Stimulated activated CD4-positive, alpha-beta T cell treated with anti-CD3 and anti-CD28 coated beads, TNF-alpha, amount 100 ng/mL, for 48 hours (primary cell): Measurements from ENCODE around the gene CRHR1.
"Not testable (repeated sequence)": the region's sequence is repeated elsewhere in the genome, so short reads cannot be mapped to it uniquely, and the experiment has no call there.

Experiments used
- DNase-seq, 3 donors: peaks; one replicate each; pipeline ENCODE4 v3.0.0-alpha.2; 2020; ENCODE audit warnings: low read depth in 3 of 3

Gene CRHR1

DNA sequence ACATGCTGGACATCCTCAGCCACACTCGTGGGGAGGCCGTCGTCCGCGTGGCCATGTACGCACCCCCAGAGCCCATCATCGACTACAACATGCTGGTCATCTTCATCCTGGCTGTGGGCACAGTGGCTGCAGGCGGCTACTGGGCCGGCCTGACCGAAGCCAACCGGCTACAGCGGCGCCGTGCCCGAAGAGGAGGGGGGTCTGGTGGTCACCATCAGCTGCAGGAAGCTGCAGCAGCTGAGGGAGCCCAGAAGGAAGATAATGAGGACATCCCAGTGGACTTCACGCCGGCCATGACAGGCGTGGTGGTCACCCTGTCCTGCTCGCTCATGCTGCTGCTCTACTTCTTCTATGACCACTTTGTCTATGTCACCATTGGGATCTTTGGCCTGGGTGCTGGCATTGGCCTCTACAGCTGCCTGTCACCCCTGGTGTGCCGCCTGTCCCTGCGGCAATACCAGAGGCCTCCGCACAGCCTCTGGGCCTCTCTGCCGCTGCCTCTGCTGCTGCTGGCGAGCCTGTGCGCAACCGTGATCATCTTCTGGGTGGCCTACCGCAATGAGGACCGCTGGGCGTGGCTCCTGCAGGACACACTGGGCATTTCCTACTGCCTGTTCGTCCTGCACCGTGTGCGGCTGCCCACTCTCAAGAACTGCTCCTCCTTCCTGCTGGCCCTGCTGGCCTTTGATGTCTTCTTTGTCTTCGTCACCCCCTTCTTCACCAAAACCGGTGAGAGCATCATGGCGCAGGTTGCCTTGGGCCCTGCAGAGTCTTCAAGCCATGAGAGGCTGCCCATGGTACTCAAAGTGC, 61.5 kb downstream of the CRHR1 start:
- no peak for DNase-seq

GRCh38 chr17:45846223-45846622, 62.1 kb downstream of the CRHR1 start:
- no peak for DNase-seq

DNA sequence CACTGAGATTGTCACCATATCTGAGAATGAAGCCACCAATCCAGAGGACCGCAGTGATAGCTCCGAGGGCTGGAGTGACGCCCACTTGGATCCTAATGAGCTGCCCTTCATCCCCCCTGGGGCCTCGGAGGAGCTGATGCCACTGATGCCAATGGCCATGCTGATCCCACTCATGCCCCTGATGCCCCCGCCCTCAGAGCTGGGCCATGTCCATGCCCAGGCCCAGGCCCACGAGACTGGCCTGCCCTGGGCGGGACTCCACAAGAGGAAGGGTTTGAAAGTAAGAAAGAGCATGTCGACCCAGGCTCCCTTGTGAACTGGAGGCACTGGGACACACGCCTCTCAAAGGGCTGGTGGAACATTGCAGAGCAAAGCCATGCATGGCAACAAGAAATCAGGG, 62.5 kb downstream of the CRHR1 start:
- DNase-seq: no peak

GRCh38 chr17:45847101-45847500, 63.0 kb downstream of the CRHR1 start:
- DNase-seq: no peak

- DNase-seq: no peak
These were observed 63.6 kb downstream of the CRHR1 start for GRCh38 chr17:45847747-45848146.

GRCh38 chr17:45848405-45848804, 64.3 kb downstream of the CRHR1 start:
- no peak for DNase-seq

DNA sequence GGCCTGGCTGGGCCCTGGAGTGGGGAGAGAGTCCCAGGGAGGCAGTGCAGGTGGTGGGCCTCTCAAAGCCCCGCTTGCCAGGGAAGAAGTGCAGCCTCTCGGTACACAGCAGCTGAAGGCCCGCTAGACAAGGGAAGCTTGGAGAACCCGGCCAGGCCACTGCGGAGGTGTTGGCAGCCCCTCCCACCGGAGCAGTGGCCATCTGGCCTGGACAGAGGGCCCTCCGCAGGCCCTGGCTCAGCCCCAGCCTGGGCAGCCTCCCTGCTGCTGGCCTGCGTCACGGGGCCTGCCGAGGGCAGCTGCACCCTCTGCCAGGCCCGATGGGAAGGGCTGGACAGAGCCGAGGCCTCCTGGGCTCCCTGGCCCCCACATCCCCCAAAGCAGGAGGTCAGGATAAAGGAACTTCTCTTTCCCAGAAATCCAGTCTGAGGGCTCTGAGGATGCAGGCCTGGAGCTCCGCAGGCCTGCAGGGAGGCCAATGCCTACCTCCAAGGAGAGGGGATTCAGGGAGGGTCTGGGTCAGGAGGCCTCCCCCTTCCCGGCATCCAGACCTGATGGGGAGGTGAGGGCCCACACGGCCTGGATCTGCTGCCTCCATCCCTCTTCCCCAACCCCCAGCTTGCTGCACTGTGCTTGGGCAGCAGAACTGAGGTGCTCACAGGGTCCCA, 64.9 kb downstream of the CRHR1 start:
- no peak for DNase-seq

GRCh38 chr17:45849536-45849990, 65.4 kb downstream of the CRHR1 start:
- DNase-seq: no peak

DNA sequence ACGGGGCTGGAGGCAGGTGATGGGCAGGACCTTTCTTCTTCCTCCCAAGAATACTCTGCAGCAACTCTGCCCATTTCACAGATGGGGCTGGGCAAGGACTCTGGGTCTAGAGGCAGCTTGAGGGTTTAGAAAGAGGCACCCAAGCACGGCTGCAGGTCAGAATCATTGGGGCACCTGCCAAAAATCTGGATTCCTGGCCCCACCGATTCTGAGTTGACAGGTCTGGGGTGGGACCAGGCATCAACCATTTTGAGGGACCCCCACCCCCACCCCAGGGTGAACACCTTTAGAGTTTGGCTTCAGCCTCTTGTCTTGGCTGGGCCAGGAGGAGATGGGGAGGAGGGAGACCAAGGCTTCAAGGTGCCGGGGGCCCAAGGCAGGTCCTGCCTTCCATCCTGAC, 65.9 kb downstream of the CRHR1 start:
- DNase-seq: no peak

DNA sequence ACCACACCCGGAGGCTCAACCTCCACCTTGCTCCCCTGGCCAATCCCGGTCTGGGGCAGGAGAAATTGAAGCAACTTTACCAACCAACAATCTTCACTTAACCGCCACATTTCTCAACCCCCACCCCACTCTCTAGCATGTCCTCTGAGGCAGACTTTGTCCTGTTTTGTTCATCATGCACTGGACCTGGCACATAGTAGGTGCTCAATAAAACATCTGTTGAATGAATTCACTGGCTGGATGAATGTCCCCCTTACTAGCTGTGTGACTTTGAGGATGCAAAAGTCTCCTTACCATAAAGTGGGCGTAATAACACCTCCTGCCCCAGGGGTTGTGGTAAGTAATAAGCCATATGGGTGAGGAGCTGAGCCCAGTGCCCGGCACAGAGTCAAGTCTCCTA, 66.3 kb downstream of the CRHR1 start:
- DNase-seq: no peak

GRCh38 chr17:45851022-45851421, 66.9 kb downstream of the CRHR1 start:
- no peak for DNase-seq

DNA sequence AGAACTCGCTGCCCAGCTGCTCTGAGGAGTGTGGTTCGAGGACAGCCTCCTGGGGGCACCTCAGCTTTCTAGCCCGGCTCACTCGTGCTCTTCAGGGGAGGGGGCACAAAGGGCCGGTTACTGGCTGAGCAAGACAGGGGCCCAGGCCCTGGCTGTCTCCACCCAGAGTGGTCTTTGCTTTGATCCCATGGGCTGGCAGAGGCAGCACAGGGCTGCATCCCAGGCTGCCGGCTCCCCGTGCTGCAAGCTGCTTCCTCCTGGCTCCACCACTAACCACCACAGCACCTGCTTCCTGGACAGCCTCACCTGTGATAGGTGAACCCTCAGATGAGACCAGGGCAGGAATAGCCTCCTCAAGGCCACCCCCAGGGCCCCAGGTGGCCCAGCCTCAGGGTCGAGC, 67.3 kb downstream of the CRHR1 start:
- DNase-seq: no peak

GRCh38 chr17:45851873-45852272, 67.8 kb downstream of the CRHR1 start:
- no peak for DNase-seq

DNA sequence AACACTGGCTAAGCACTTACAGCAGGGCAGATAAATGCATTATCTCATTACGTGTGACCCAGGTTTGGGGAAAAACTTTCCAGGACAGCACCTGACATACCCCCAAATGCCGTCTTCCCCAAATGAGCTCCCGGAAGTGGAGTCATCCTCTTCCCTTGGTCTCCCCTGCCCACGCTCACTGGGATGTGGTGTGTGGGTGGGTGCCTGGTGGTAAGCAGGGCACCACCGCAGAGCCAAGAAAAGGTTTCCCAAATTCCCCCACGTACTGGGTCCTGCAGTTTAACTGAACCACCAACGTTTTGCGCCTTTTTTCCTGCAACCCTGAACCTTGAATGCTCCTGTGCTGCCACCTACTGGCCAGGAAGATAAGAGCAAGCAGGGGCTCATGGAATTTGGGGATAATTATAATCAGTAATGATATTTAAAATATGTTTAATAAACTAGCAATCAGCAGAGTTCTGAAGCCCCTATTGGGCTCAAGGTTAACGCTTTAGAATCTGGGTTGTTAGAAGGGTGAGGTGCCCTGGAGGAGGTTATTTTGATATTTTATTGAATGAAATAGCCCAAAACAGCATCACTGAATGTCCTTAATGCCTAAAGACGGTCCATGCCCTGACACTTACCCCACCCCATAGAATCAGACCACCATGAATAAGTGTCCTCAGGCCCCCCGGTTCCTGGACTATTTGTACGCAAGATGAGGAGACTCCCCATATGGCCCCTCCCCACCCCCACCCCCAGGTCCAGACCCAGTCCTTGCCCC, 68.6 kb downstream of the CRHR1 start:
- DNase-seq: peak; percentile 21 to 55 (median 49)

DNA sequence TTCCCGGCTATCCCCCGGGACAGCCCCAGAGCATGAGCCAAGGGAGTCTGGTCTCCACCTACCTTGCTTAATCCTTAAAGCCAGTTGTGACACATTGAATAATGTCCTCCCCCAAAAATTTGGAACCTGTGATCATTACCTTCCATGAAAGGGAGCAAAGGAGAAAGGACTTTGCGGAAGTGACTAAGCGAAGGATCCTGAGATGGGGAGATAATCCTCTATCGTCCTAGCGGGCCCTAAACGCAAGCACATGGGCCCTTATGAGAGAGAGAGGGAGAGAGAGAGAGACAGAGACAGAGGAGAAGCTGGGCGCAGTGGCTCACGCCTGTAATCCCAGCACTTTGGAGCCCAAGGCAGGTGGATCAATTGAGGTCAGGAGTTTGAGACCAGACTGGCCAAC, 70.1 kb downstream of the CRHR1 start:
- DNase-seq: no peak

GRCh38 chr17:45855691-45856336, 71.7 kb downstream of the CRHR1 start:
- DNase-seq: no peak

- DNase-seq: no peak
These were observed 74.0 kb downstream of the CRHR1 start for GRCh38 chr17:45857977-45858708.

DNA sequence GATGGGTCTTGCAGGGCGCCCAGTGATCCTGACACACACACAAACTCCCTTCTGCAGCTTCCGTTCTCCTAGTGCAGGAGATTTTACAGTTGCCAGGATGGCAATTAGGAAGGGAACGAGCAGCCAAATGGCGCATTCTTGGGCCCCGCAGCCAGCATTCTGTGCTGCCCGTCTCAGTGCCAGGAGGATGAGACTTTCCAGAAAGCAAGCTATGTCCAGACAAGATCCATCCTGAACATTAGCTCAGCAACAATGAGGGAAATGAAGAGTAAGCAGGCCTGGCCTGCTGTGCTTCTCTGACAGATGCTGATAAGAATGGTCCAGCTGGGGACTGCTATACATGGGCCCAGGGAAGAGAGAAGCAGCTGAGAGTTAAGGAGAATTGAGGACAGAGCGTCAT, 77.0 kb downstream of the CRHR1 start:
- no peak for DNase-seq

GRCh38 chr17:45862127-45862526, 78.0 kb downstream of the CRHR1 start:
- not testable (repeated sequence) for DNase-seq

- no peak for DNase-seq
These were observed 79.9 kb downstream of the CRHR1 start for GRCh38 chr17:45863857-45864654.

DNA sequence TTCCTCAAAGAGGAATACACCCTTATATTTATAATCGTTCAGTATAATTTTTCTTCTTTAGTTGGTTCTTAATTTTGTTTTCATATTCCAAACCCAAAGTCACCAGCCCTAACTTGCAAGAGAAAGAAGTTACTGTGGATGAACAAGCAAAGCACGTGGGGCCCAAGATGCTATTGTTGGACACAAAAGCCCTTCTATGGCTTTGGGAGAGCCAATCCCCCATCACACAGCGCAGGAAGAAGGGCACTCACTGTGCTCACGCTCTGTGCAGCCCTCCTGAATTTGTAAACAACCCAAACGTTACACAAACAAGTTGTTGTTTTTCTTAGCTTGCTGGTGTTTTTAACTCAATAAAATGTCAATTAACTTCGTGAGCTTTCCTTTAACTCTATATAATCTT, 83.1 kb downstream of the CRHR1 start:
- DNase-seq: no peak
